ENCODE results near the gene TSR2.
"Not testable (repeated sequence)": the region's sequence is repeated elsewhere in the genome, so short reads cannot be mapped to it uniquely, and the experiment has no call there.

The TSR2 gene

DNA sequence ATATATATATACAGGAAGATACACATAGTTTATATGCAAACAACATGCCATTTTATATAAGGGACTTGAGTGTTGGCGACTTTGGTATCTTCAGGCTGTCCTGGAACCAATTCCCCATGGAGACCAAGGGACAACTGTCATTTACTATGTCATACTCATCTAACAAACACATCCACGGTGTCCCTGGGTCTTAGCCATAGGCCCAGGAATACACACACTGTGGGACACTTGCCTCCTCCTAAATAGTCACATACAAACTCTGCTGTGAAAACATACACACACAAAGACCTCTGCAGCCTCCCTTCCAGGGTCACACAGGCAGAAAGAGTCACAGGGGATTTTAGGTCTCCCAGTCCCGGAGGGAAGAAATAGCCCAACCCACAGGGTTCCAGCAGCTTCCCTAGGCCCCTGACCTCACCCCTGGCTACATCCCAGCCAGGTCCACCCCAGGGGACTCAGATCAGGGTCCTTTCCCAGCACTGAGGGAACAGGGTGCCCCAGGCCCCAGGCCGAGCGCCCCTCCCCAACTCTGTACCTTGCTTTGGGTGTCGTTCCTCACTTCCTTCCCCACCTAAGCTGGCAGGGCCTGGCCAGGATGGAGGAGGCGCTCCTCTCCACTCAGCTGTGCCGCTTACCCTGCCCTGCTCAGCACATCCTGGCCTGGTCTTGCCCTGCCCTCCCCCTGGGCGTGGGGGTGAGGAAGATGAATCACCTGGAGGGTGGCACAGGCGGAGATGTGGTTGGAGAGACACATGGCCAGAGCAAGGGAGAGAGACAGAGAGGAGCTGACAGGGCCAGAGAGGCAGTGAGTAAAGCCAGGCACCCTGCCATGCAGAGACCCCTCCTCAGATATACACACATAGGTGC is 34.0 kb downstream of the TSR2 start:
- no peak for DNase-seq (ENCODE audit: low read depth)

DNA sequence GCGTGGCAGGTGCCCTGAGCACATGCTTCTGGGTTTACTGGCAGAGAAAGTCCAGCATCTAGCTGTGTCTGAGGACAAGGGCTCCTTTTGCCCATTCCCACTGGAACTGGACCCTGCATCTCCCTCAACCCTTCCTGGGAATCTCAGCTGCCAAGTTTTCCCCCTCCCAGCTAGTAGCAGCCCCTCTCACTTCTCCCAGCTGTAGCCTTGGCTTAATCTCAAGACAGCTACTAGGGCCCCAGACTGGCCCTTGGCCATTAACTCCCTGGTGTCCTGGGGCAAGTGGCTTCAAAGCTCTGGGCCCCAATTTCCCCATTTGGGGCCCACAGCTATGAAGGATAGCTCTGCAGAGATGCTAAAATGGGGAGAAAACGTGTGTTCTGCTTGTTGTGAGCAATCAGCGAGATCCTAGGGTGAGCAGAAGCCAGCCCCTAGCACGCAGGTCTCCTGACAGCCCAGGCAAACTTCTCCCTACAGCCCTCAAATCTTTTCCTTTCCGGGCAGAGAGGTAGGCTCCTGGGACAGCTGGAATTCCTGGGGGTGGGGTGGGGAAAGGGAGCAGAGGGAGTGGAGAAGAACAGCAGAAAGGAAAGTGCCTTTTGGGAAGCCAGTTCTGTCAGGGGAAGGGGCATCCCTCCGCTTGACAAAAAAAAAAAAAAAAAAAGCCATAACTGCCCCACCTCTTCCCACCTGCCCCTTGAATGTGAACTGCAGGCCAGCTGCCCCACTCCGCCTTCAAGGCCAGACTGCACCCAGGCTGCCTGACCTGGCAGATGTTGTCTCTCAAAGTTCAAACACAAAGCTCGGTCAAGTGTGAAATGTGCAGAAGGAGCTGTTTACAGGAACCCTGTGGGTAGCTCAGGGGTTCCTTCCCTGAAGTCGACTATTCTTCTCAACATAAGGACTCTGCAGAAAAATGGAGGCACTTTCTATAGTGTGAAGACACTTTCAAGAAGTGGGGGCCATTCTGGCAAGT is 39.2 kb downstream of the TSR2 start:
- DNase-seq (ENCODE audit: low read depth): no peak

GRCh38 chrX:54482839-54483593 is 42.8 kb downstream of the TSR2 start:
- no peak for DNase-seq (ENCODE audit: low read depth)

- DNase-seq (ENCODE audit: low read depth): no peak
Observed at GRCh38 chrX:54483946-54484345, 43.7 kb downstream of the TSR2 start.

- DNase-seq (ENCODE audit: low read depth): no peak
Observed at GRCh38 chrX:54484666-54485065, 44.5 kb downstream of the TSR2 start.

DNA sequence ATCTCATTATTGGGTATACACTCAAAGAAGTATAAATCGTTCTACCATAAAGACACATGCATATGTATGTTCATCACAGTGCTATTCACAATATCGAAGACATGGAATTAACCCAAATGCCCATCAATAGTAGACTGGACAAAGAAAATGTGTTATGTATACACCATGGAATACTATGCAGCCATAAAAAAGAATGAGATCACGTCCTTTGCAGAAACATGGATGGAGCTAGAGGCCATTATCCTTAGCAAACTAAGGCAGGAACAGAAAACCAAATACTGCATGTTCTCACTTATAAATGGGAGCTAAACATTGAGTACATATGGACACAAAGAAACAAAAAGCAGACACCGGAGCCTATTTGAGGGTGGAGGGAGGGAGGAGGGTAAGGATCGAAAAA is 49.6 kb downstream of the TSR2 start:
- DNase-seq (ENCODE audit: low read depth): not testable (repeated sequence)

- no peak for DNase-seq (ENCODE audit: low read depth)
Observed at GRCh38 chrX:54492340-54492739, 52.1 kb downstream of the TSR2 start.

DNA sequence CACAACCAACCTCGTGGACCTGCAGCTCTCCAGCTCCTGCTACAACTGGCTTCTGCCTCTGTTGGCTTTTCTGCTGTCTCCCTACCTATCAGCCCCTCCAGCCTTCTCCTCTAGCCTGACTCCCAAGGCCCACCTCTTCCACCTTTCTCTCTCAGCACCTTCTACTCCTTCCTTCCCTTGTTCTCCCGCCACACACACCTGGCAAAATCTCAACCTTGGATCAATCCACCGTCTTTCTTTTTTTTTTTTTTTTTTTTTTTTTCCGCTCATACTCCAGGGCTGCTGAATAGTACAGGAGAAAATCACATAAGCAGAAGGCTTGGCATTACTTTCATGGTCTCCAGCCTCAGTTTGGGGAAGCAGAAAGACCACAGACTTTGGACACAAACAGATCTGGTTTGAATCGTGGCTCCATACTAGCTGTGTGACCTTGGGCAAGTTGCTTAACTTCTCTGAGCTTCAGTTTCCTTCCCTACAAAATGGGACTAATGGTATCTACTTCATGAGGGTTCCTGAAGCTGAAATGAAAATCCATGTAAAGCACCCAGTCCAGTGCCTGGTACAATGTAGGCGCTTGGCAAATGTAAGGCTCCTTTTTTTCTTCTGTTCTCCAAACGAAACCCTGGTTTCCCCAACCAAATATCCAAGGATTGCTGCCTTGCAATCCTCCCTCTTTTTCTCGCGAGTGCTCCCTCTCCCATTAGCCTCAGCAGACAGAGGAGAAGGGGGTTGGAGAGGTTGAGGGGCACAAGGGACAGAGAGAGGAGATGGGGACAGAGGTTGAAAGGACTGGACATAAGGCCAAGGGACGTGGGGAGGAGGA is 54.2 kb downstream of the TSR2 start:
- no peak for DNase-seq (ENCODE audit: low read depth)

All from activated T-cell treated with anti-CD3 and anti-CD28 coated beads for 1 hour (primary cell).